RWPE1 (cell line): ENCODE measurements around the gene AQP12A.

Source experiments
- CTCF ChIA-PET: fragments of 350-600 bp; sonication (Branson Sonifier 250); formaldehyde crosslinking; extraction: SDS; loops from one replicate; lab custom pipeline; 2021; lab: Yijun Ruan, JAX
- POLR2A ChIA-PET: fragments of 400-600 bp; formaldehyde crosslinking; extraction: SDS; loops from one replicate; lab custom pipeline; 2020; ENCODE audit warnings: antibody characterized with exemption; ENCODE audit not compliant: low non-redundant PET; lab: Yijun Ruan, JAX
- DNase-seq: peaks from one replicate; pipeline ENCODE4 v3.0.0; 2012; ENCODE audit warnings: low spot score
- H3K27ac ChIP-seq: fragments of 450-650 bp; 2 replicates; pipeline ENCODE4 v1.5.1; 2017
- TF ChIP-seq, protein P1 (sequence below): fragments of 450-650 bp; conservative IDR thresholded peaks from 2 replicates; pipeline ENCODE4 v1.5.1; 2017; ENCODE audit warnings: low read depth, mild to moderate bottlenecking

The AQP12A gene

GRCh38 chr2:240703417-240704341 lies 12.0 kb downstream of the AQP12A start:
- DNase-seq: no peak
- ChIA-PET POLR2A (no interaction called here), CTCF (interaction anchor here (0.6 to 0.7 kb wide), 3 partner anchors 17 to 344 kb away, joined by 3 to 4 read pairs (median 3); no protein-coding TSS in a partner anchor)

GRCh38 chr2:240704651-240705050 lies 13.0 kb downstream of the AQP12A start:
- ChIA-PET CTCF (interaction anchor here (0.6 kb wide), 1 partner anchor 566 kb away, joined by 4 read pairs; no protein-coding TSS in a partner anchor), POLR2A (no interaction called here)
- no peak for DNase-seq
- no peak overlapping the region for H3K27ac ChIP-seq
- TF ChIP-seq, protein P1, sequence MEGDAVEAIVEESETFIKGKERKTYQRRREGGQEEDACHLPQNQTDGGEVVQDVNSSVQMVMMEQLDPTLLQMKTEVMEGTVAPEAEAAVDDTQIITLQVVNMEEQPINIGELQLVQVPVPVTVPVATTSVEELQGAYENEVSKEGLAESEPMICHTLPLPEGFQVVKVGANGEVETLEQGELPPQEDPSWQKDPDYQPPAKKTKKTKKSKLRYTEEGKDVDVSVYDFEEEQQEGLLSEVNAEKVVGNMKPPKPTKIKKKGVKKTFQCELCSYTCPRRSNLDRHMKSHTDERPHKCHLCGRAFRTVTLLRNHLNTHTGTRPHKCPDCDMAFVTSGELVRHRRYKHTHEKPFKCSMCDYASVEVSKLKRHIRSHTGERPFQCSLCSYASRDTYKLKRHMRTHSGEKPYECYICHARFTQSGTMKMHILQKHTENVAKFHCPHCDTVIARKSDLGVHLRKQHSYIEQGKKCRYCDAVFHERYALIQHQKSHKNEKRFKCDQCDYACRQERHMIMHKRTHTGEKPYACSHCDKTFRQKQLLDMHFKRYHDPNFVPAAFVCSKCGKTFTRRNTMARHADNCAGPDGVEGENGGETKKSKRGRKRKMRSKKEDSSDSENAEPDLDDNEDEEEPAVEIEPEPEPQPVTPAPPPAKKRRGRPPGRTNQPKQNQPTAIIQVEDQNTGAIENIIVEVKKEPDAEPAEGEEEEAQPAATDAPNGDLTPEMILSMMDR: no peak

More at GRCh38 chr2:240703417-240704341, 12.0 kb downstream of the AQP12A start:
- no peak overlapping the region for H3K27ac ChIP-seq
- TF ChIP-seq, protein P1: no peak

GRCh38 chr2:240705204-240705791 lies 13.6 kb downstream of the AQP12A start:
- DNase-seq: no peak
- TF ChIP-seq, protein P1: no peak
- ChIA-PET CTCF (no interaction called here), POLR2A (no interaction called here)
- H3K27ac ChIP-seq: no peak overlapping the region

DNA sequence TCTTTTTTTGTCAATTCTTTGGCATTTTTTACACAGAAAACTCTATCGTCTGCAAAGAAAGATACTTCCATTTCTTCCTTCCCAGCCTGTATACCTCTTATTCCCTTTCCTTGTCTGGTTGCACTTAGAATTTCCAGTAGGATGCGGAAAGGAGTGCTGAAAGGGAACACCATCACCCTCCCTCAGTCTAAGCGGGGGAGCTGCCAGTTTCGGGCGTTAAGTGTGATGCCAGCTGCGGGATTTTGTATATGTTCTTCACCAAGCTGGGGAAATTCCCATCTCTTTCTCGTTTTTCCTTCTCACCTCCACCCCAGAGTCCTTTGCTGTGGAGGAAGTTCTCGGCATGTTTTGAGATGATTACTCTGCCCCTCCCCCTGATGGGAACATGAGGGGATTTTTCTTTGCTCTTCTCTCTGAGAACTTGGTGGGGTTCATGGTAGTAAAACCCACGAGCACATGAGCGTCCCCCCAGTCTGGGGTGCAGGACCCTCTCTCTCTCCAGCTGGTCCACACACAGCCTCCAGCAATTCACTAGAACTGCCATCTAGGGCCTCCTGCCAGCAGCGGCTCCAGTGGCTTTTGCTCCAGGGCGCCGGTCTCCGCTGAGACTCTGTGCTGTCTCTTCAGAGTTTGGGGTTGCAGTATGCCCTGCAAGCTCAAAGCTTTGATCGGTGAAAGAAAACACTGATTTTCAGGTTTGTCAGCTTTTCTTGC lies 15.5 kb downstream of the AQP12A start:
- TF ChIP-seq, protein P1: no peak
- ChIA-PET POLR2A (no interaction called here), CTCF (interaction anchor here (0.7 kb wide), 1 partner anchor 45 kb away, joined by 3 read pairs; no protein-coding TSS in a partner anchor)
- no peak for DNase-seq
- no peak overlapping the region for H3K27ac ChIP-seq

- TF ChIP-seq, protein P1: no peak
- CTCF ChIA-PET: no interaction called here
Measured at GRCh38 chr2:240707821-240708220, 16.2 kb downstream of the AQP12A start.

DNA sequence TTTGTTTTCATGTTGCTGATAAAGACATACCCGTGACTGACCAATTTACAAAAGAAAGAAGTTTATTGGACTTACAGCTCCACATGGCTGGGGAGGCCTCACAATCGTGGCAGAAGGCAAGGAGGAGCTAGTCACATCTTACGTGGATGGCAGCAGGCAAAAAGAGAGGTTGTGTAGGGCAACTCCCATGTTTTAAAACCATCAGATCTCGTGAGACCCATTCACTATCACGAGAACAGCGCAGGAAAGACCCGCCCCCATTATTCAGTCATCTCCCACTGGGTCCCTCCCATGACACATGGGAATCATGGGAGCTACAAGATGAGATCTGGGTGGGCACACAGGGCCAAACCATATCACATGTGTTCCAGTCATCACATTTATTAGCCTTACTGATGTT lies 16.8 kb downstream of the AQP12A start:
- ChIA-PET POLR2A (no interaction called here), CTCF (no interaction called here)
- TF ChIP-seq, protein P1: no peak
- DNase-seq: no peak
- H3K27ac ChIP-seq: no peak overlapping the region

More at GRCh38 chr2:240707821-240708220, 16.2 kb downstream of the AQP12A start:
- POLR2A ChIA-PET: no interaction called here
- H3K27ac ChIP-seq: no peak overlapping the region
- no peak for DNase-seq
